Panc1 (cell line): ENCODE data around the gene KANSL1L.

Source experiments
- REST ChIP-seq, 2 experiments: IDR thresholded peaks; 2 replicates each; pipeline ENCODE4 v1.6.1; 2011 to 2012; ENCODE audit warnings: low read depth in 2 of 2, control low read depth in 1 of 2, low read length in 1 of 2, mild to moderate bottlenecking in 1 of 2, moderate library complexity in 1 of 2; ENCODE audit not compliant: insufficient read depth in 1 of 2
- TCF7L2 ChIP-seq: IDR thresholded peaks from 2 replicates; pipeline ENCODE4 v1.6.1; 2011; ENCODE audit warnings: mild to moderate bottlenecking, low read depth, low read length, inconsistent platforms
- TF ChIP-seq, protein P1 (sequence below): fragments of 450-650 bp; IDR thresholded peaks from 2 replicates; pipeline ENCODE4 v1.5.1; 2017; ENCODE audit warnings: mild to moderate bottlenecking

DNA sequence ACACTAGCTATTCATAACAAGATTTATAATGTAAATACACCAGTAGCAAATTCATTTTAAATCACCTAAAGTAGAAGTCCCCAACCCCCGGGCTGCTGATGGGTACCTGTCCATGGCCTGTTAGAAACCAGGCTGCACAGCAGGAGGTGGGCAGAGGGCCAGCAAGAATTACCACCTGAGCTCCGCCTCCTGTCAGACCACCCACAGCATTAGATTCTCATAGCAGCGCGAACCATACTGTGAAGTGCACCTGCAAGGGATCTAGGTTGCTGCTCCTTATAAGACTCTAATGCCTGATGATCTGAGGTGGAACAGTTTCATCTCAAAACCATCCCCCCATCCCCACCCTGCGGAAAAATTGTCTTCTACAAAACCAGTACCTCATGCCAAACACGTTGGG is 71.3 kb downstream of the KANSL1L start:
- TF ChIP-seq, protein P1, sequence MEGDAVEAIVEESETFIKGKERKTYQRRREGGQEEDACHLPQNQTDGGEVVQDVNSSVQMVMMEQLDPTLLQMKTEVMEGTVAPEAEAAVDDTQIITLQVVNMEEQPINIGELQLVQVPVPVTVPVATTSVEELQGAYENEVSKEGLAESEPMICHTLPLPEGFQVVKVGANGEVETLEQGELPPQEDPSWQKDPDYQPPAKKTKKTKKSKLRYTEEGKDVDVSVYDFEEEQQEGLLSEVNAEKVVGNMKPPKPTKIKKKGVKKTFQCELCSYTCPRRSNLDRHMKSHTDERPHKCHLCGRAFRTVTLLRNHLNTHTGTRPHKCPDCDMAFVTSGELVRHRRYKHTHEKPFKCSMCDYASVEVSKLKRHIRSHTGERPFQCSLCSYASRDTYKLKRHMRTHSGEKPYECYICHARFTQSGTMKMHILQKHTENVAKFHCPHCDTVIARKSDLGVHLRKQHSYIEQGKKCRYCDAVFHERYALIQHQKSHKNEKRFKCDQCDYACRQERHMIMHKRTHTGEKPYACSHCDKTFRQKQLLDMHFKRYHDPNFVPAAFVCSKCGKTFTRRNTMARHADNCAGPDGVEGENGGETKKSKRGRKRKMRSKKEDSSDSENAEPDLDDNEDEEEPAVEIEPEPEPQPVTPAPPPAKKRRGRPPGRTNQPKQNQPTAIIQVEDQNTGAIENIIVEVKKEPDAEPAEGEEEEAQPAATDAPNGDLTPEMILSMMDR: no peak
- TF ChIP-seq TCF7L2: no peak
- no peak for TF ChIP-seq REST (IDR thresholded peaks at IDR 0.05; ENCODE audit: insufficient read depth in 1 of 2, low read depth in 2 of 2, low read length in 1 of 2)
